Measurements from ENCODE around the gene DOC2B.
"Not testable (repeated sequence)": the region's sequence is repeated elsewhere in the genome, so short reads cannot be mapped to it uniquely, and the experiment has no call there.

DNA sequence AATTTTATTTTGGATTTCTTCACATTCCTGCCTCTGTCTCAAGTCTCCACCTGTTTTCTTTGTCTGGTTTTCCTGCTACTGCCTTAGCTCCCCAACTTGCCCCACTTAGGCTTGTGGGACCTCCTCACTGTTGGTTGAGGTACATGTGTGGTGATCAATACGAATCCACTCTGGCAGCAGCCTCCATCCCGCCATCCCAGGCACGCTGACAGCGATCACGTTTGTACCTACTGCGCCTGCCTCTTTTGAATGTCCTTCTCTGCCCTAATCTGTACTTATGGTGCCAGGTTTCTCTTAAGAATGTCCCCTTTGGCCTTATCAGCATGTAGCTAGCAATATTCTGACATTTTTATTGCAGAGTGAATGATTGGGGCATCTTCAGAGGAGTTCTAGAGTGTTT lies 46.4 kb downstream of the DOC2B start:
- TF ChIP-seq, protein P1, sequence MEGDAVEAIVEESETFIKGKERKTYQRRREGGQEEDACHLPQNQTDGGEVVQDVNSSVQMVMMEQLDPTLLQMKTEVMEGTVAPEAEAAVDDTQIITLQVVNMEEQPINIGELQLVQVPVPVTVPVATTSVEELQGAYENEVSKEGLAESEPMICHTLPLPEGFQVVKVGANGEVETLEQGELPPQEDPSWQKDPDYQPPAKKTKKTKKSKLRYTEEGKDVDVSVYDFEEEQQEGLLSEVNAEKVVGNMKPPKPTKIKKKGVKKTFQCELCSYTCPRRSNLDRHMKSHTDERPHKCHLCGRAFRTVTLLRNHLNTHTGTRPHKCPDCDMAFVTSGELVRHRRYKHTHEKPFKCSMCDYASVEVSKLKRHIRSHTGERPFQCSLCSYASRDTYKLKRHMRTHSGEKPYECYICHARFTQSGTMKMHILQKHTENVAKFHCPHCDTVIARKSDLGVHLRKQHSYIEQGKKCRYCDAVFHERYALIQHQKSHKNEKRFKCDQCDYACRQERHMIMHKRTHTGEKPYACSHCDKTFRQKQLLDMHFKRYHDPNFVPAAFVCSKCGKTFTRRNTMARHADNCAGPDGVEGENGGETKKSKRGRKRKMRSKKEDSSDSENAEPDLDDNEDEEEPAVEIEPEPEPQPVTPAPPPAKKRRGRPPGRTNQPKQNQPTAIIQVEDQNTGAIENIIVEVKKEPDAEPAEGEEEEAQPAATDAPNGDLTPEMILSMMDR (IDR thresholded peaks at IDR 0.05), result not testable (repeated sequence)
- TF ChIP-seq POLR2AphosphoS5 (IDR thresholded peaks at IDR 0.05; ENCODE audit: low read depth, low read length), result not testable (repeated sequence)
